GM12878 (cell line): ENCODE results near the gene LAP3. TPM values are rescaled to one million over a fixed set of nuclear protein-coding genes. Genes with fewer than 3 reads are reported as not detected.

Experiments
- ATAC-seq: fragments of 200-7000 bp; cut with Tn5 transposase; 3 replicates; pipeline ENCODE4 v1.9.1; 2020; ENCODE audit warnings: mild to moderate bottlenecking, moderate library complexity
- BruUV-seq: library from RNA; stranded (reverse); fragments of 400-500 nt; replicated peaks from 2 replicates; lab custom pipeline; 2021; lab: Mats Ljungman, UMichigan
- CTCF ChIA-PET: fragments of 300-600 bp; sonication (Branson Sonifier 250); formaldehyde crosslinking; extraction: SDS; loops from one replicate; lab custom pipeline; 2021; ENCODE audit warnings: inconsistent platforms; lab: Yijun Ruan, JAX
- POLR2A ChIA-PET: fragments of 350-600 bp; formaldehyde crosslinking; extraction: SDS; loops from one replicate; lab custom pipeline; 2021; ENCODE audit warnings: inconsistent platforms; lab: Charles Lee
- RAD21 ChIA-PET: fragments of 300-600 bp; sonication (Branson Sonifier 250); formaldehyde crosslinking; loops from one replicate; lab custom pipeline; 2023; ENCODE audit warnings: antibody characterized with exemption; ENCODE audit not compliant: unreplicated experiment; lab: Charles Lee
- SMC1A ChIA-PET: fragments of 300-600 bp; sonication (Branson Sonifier 250); formaldehyde crosslinking; loops from one replicate; lab custom pipeline; 2023; ENCODE audit not compliant: unreplicated experiment, uncharacterized antibody; lab: Charles Lee
- DNase-seq: peaks from one replicate; pipeline ENCODE4 v3.0.0-alpha.2; 2011; ENCODE audit warnings: low read depth, low spot score
- FAIRE-seq: peaks from 3 replicates; lab custom pipeline; 2011; peaks lifted over from hg19 to GRCh38; lab: Jason Lieb, UNC
- H2AFZ ChIP-seq: 2 replicates; pipeline ENCODE4 v1.6.0; 2011; ENCODE audit warnings: low read depth, low read length, control low read depth; ENCODE audit not compliant: control insufficient read depth
- H3K27ac ChIP-seq: 2 replicates; pipeline ENCODE4 v1.5.1; 2011; ENCODE audit warnings: control low read depth; ENCODE audit not compliant: control insufficient read depth, insufficient read depth
- H3K27me3 ChIP-seq, 2 experiments: replicated peaks in 1 of 2; 2 replicates each; pipeline versions ENCODE4 v1.6.0 to v1.6.1; 2011; ENCODE audit warnings: low read length in 1 of 2; ENCODE audit not compliant: control insufficient read depth in 2 of 2, insufficient read depth in 2 of 2
- H3K36me3 ChIP-seq, 2 experiments: 2 replicates each; pipeline ENCODE4 v1.5.1; 2011; ENCODE audit warnings: low read length in 1 of 2; ENCODE audit not compliant: control insufficient read depth in 2 of 2, insufficient read depth in 2 of 2
- H3K4me1 ChIP-seq: 2 replicates; pipeline ENCODE4 v1.6.1; 2011; ENCODE audit warnings: mild to moderate bottlenecking, low read length, moderate library complexity, mixed read lengths; ENCODE audit not compliant: control insufficient read depth, insufficient read depth
- H3K4me2 ChIP-seq: 2 replicates; pipeline ENCODE4 v1.6.0; 2011; ENCODE audit warnings: control low read depth; ENCODE audit not compliant: control insufficient read depth, insufficient read depth
- H3K4me3 ChIP-seq: fragments of 200-600 bp; sonication (generic); 2 replicates; pipeline ENCODE4 v1.5.1; 2016
- H3K79me2 ChIP-seq: 2 replicates; pipeline ENCODE4 v1.6.0; 2011; ENCODE audit warnings: low read length; ENCODE audit not compliant: control insufficient read depth, insufficient read depth
- H3K9ac ChIP-seq: 2 replicates; pipeline ENCODE4 v1.8.0; 2011; ENCODE audit warnings: low read length, control low read depth, mixed read lengths; ENCODE audit not compliant: control insufficient read depth, insufficient read depth
- H3K9me3 ChIP-seq: replicated peaks from 3 replicates; pipeline ENCODE4 v1.5.1; 2011; ENCODE audit warnings: mild to moderate bottlenecking, low read length; ENCODE audit not compliant: control insufficient read depth, insufficient read depth
- H4K20me1 ChIP-seq: 2 replicates; pipeline ENCODE4 v1.6.0; 2011; ENCODE audit not compliant: control insufficient read depth, insufficient read depth
- BCL3 ChIP-seq: IDR thresholded peaks from 2 replicates; pipeline ENCODE4 v1.6.1; 2011; ENCODE audit warnings: borderline replicate concordance, low read depth, mild to moderate bottlenecking, moderate library complexity, low read length; ENCODE audit not compliant: insufficient read depth, poor library complexity, severe bottlenecking
- E2F8 ChIP-seq: fragments of 450-650 bp; IDR thresholded peaks from 2 replicates; pipeline ENCODE4 v1.6.1; 2018; ENCODE audit warnings: mild to moderate bottlenecking, low read depth, moderate library complexity; ENCODE audit not compliant: partially characterized antibody
- HDAC2 ChIP-seq: fragments of 200-600 bp; sonication (generic); IDR thresholded peaks from 2 replicates; pipeline ENCODE4 v1.6.1; 2017
- MXI1 ChIP-seq: fragments of 150-350 bp; IDR thresholded peaks from 2 replicates; pipeline ENCODE4 v1.6.1; 2011; ENCODE audit warnings: low read depth, mild to moderate bottlenecking, inconsistent platforms, low read length, improper control_type of control experiment
- NBN ChIP-seq: fragments of 450-650 bp; IDR thresholded peaks from 2 replicates; pipeline ENCODE4 v1.6.1; 2016
- NFYB ChIP-seq: IDR thresholded peaks from 2 replicates; pipeline ENCODE4 v1.6.1; 2011; ENCODE audit warnings: low read depth, mild to moderate bottlenecking, low read length, improper control_type of control experiment, moderate library complexity; ENCODE audit not compliant: insufficient read depth
- ZNF687 ChIP-seq: fragments of 450-650 bp; IDR thresholded peaks from 2 replicates; pipeline ENCODE4 v1.6.1; 2017; ENCODE audit warnings: mild to moderate bottlenecking, moderate library complexity
- WGBS: methylation state at CpG from one replicate; pipeline ENCODE4 v1.1.6; 2016; ENCODE audit warnings: low lambda C conversion rate; ENCODE audit not compliant: insufficient replicate concordance, insufficient coverage; ENCODE audit errors: missing lambda C conversion rate; 5-methylcytosine and 5-hydroxymethylcytosine counted together
- in situ Hi-C: fragments of 300-500 bp; cut with MboI; formaldehyde crosslinking; loops from 9 replicates; pipeline ENCODE4 v1.14.3; 2018; ENCODE audit warnings: mixed read lengths
- intact Hi-C: fragments of 100-400 bp; cut with micrococcal nuclease; formaldehyde crosslinking; loops from one replicate; pipeline ENCODE4 v1.14.2; 2022; ENCODE audit not compliant: unreplicated experiment
- polyA plus RNA-seq, 11 experiments: library from polyadenylated mRNA; depleted of rRNA in 4 of 11; unstranded in 6 of 11; stranded (reverse) in 5 of 11; fragments of >200 nt; fragmentation: Nextera tagmentation in 4 of 11; fragmentation: Illumina TruSeq in 1 of 11; extraction: Ambion mirVana in 4 of 11; extraction: Trizol in 1 of 11; gene quantifications; 1 replicate in 1 of 11; 2 replicates in 10 of 11; pipeline versions ENCODE4 v1.2.1 to v1.2.3, GENCODE V29; 2011 to 2016; ENCODE audit warnings: inconsistent platforms in 2 of 11, missing spikeins in 2 of 11, low read depth in 1 of 11
- total RNA-seq, 4 experiments: library from RNA; depleted of rRNA in 3 of 4; stranded (reverse); fragments of >200 nt in 3 of 4; fragmentation: Illumina TruSeq in 1 of 4; extraction: Trizol in 1 of 4; gene quantifications; 2 replicates each; pipeline versions ENCODE4 v1.2.1 to v1.2.3, GENCODE V29; 2013 to 2021

LAP3 gene
- total and polyA plus RNA-seq, 10 of the 15 experiments (the other 5 are each of a cell fraction or from before 2014, with no cell fraction given), result 134 to 249 (median 204) TPM

- FAIRE-seq, result no peak
- in situ Hi-C loops, result no loop called here
Measured at GRCh38 chr4:17560065-17560673, 16.8 kb upstream of the LAP3 start.

More at GRCh38 chr4:17560065-17560673, 16.8 kb upstream of the LAP3 start:
- Histone ChIP-seq H3K79me2 (no peaks in the 10 kb centered on the region), H3K4me2 (no peak overlapping the region), H3K9me3 (no peaks in the 10 kb centered on the region), H4K20me1 (no peaks in the 10 kb centered on the region), H3K36me3 (no peaks in the 10 kb centered on the region), H3K27ac (no peak overlapping the region), H3K4me3 (no peak overlapping the region), H2AFZ (no peak overlapping the region), H3K4me1 (no peaks in the 10 kb centered on the region), H3K9ac (no peak overlapping the region), H3K27me3 (no peaks in the 10 kb centered on the region; a peak in 1 of 4 replicates)
- ATAC-seq (no peak), DNase-seq (no peak)
- ChIA-PET RAD21 (no interaction called here), CTCF (interaction anchor here (0.7 kb wide), 1 partner anchor 76 kb away, joined by 3 read pairs; no protein-coding TSS in a partner anchor), SMC1A (no interaction called here), POLR2A (no interaction called here)
- intact Hi-C loops, result no loop called here
- no TSS peak for BruUV-seq
- WGBS, result 55% methylated on average over 6 of the region's 6 CpGs
- TF ChIP-seq ZNF687 (no peak), E2F8 (no peak), NBN (no peak), HDAC2 (no peak), NFYB (no peak), MXI1 (no peak), BCL3 (no peak)
